Stomach (tissue), 9 donors: ENCODE measurements around the gene KDM6A. TPM values are rescaled to one million over a fixed set of nuclear protein-coding genes. Genes with fewer than 3 reads are reported as not detected.
"Not testable (repeated sequence)": the region's sequence is repeated elsewhere in the genome, so short reads cannot be mapped to it uniquely, and the experiment has no call there.

Experiments
- DNase-seq, 2 donors: peaks; one replicate each; pipeline versions ENCODE4 v3.0.0 to v3.0.0-alpha.2; 2013 to 2019
- H3K27ac ChIP-seq, 5 donors: fragments of 200-600 bp in 4 of 5; sonication (generic) in 4 of 5; one replicate each; pipeline ENCODE4 v1.5.1; 2013 to 2019; ENCODE audit warnings: mild to moderate bottlenecking in 1 of 5, moderate library complexity in 1 of 5
- H3K27me3 ChIP-seq, 3 donors: fragments of 200-600 bp; sonication (generic); one replicate each; pipeline ENCODE4 v1.5.1; 2017 to 2019; ENCODE audit warnings: mixed run types in 1 of 3
- H3K36me3 ChIP-seq, 4 donors: fragments of 200-600 bp; sonication (generic); 1 replicate in 3 of 4; 2 replicates in 1 of 4; pipeline ENCODE4 v1.5.1; 2016 to 2019
- H3K4me1 ChIP-seq, 4 donors: fragments of 200-600 bp; sonication (generic); one replicate each; pipeline ENCODE4 v1.5.1; 2016 to 2019
- H3K4me3 ChIP-seq, 4 donors: fragments of 200-600 bp; sonication (generic) in 3 of 4; one replicate each; pipeline ENCODE4 v1.5.1; 2016 to 2019; ENCODE audit warnings: mild to moderate bottlenecking in 1 of 4
- H3K9me3 ChIP-seq, 4 donors: fragments of 200-600 bp; sonication (generic); one replicate each; pipeline ENCODE4 v1.5.1; 2016 to 2019
- CTCF ChIP-seq, 7 experiments: fragments of 450-650 bp in 4 of 7; fragments of 200-600 bp in 3 of 7; sonication (generic) in 3 of 7; IDR thresholded peaks; one replicate each; pipeline ENCODE4 v1.5.1; 2016 to 2019; ENCODE audit warnings: antibody characterized with exemption in 7 of 7, control low read depth in 2 of 7, mild to moderate bottlenecking in 1 of 7
- EP300 ChIP-seq: sonication (generic); formaldehyde crosslinking; IDR thresholded peaks from one replicate; pipeline ENCODE4 v1.6.1; 2017; ENCODE audit warnings: antibody characterized with exemption
- POLR2A ChIP-seq, 4 donors: fragments of 450-650 bp; IDR thresholded peaks; one replicate each; pipeline ENCODE4 v1.6.1; 2016; ENCODE audit warnings: antibody characterized with exemption in 4 of 4, control low read depth in 2 of 4, mild to moderate bottlenecking in 1 of 4, moderate library complexity in 1 of 4
- POLR2AphosphoS5 ChIP-seq, 3 donors: sonication (generic); formaldehyde crosslinking; IDR thresholded peaks; one replicate each; pipeline ENCODE4 v1.6.1; 2016; ENCODE audit warnings: antibody characterized with exemption in 3 of 3
- whole genome bisulfite sequencing, 5 donors: extraction: QIAGEN DNeasy Blood & Tissue Kit in 3 of 5; methylation state at CpG; one replicate each; pipeline versions ENCODE4 v1.1.5 to v1.1.7; 2013 to 2018; 5-methylcytosine and 5-hydroxymethylcytosine counted together
- intact Hi-C: fragments of 100-400 bp; cut with DNase I; formaldehyde crosslinking; loops from one replicate; pipeline ENCODE4 v1.15.1; 2023; ENCODE audit warnings: low total_unique reads
- polyA plus RNA-seq, 3 donors: library from polyadenylated mRNA; stranded (reverse); fragments of 200-250 nt; gene quantifications; one replicate each; pipeline ENCODE4 v1.2.3, GENCODE V29; 2013
- total RNA-seq, 5 donors: library from RNA; depleted of rRNA; stranded (reverse); fragments of >200 nt; gene quantifications; one replicate each; pipeline versions ENCODE4 v1.1.0 to v1.2.3, GENCODE V29; 2014 to 2016
- donor health status: healthy with polysubstance abuse.
- donor health status: Bipolar disorder and iron deficiency.
- donor health status: healthy.

Gene KDM6A
- total and polyA plus RNA-seq, 8 donors = 7.0 to 105 (median 47.3) TPM

GRCh38 chrX:44997888-44998287 is 124.9 kb downstream of the KDM6A start:
- no peak for TF ChIP-seq CTCF (IDR thresholded peaks at IDR 0.05)
- no peak for TF ChIP-seq POLR2AphosphoS5 (IDR thresholded peaks at IDR 0.05)
- TF ChIP-seq EP300 = no peak
- TF ChIP-seq POLR2A (IDR thresholded peaks at IDR 0.05) = no peak
- Histone ChIP-seq H3K27me3 (no peaks in the 10 kb centered on the region), H3K9me3 (no peaks in the 10 kb centered on the region), H3K4me3 (no peak overlapping the region), H3K4me1 (peaks cover 0 to 49% (median 19%) of the 10 kb centered on the region in 4 donors), H3K27ac (no peak overlapping the region), H3K36me3 (peaks cover 0 to 8% (median 2%) of the 10 kb centered on the region in 4 donors)
- WGBS, 5 donors = 42 to 83% (median 57%) methylated on average over 1 of the region's 1 CpG
- intact Hi-C loops = no loop called here
- no peak for DNase-seq

DNA sequence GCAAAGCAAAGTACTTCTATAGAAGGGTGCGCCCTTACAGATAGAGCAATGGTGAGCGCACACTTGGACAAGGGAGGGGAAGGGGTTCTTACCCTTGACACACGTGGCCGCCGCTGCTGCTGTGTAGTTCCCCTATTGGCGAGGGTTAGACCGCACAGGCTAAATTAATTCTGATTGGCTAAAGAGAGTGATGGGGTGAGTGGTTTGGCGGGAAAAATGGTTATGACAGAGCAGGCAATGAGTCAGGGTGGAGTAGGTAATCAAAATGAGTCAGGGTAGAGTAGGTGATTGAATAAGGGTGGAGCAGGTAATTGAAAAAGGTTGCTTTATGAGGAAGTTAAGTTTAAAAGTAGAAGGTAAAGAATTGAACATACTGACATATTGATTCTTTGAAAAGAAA is 126.2 kb downstream of the KDM6A start:
- H3K27ac ChIP-seq = not testable (repeated sequence)

GRCh38 chrX:44999872-45000271 is 126.9 kb downstream of the KDM6A start:
- 89 to 97% (median 96%) methylated on average over 3 of the region's 3 CpGs for WGBS, 5 donors
- H3K4me3 ChIP-seq, intact Hi-C loops, H3K36me3 ChIP-seq, H3K9me3 ChIP-seq, DNase-seq, H3K27ac ChIP-seq, H3K27me3 ChIP-seq: not testable (repeated sequence)
- H3K4me1 ChIP-seq = peaks cover 0 to 47% (median 19%) of the 10 kb centered on the region in 4 donors

More for the DNA sequence above, 126.2 kb downstream of the KDM6A start:
- H3K36me3 ChIP-seq, DNase-seq, H3K9me3 ChIP-seq, H3K4me3 ChIP-seq, intact Hi-C loops, H3K27me3 ChIP-seq: not testable (repeated sequence)
- H3K4me1 ChIP-seq = peaks cover 0 to 47% (median 19%) of the 10 kb centered on the region in 4 donors
- WGBS, 5 donors = 88 to 100% (median 96%) methylated on average over 7 to 8 of the region's 8 CpGs

DNA sequence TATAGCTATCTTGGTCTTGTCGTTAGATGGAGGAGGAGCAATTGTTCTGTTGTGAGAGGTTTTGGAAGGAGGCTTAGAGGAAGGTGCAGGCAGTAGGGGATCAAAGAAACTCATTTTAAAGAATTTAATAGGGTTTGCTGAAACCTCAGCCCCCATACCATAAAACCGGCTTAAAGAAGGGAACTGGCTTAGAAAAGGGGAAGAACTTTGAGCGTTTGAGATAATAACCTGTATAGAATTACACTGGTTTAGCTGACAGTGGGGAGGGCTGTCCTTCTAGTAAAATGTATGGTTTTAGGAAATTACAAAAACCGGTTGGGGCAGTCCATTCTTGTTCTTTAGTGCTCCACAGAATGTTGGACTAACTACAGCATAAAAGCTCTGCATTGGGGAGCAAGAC is 128.1 kb downstream of the KDM6A start:
- peaks cover 0 to 47% (median 19%) of the 10 kb centered on the region in 4 donors for H3K4me1 ChIP-seq
- peak overlapping the region in 1 of 5 donors; percentile 32 for H3K27ac ChIP-seq
- H3K36me3 ChIP-seq = peaks cover 0 to 1% (median under 1%) of the 10 kb centered on the region in 4 donors
- TF ChIP-seq CTCF (IDR thresholded peaks at IDR 0.05) = no peak
- no peak for TF ChIP-seq EP300
- TF ChIP-seq POLR2A (IDR thresholded peaks at IDR 0.05) = no peak
- TF ChIP-seq POLR2AphosphoS5 (IDR thresholded peaks at IDR 0.05) = no peak
- intact Hi-C loops = no loop called here
- no peaks in the 10 kb centered on the region for H3K27me3 ChIP-seq
- WGBS, 5 donors = 34 to 54% (median 47%) methylated on average over 4 of the region's 4 CpGs
- DNase-seq = no peak
- H3K9me3 ChIP-seq = peaks cover 0 to 2% (median under 1%) of the 10 kb centered on the region in 4 donors
- no peak overlapping the region for H3K4me3 ChIP-seq

DNA sequence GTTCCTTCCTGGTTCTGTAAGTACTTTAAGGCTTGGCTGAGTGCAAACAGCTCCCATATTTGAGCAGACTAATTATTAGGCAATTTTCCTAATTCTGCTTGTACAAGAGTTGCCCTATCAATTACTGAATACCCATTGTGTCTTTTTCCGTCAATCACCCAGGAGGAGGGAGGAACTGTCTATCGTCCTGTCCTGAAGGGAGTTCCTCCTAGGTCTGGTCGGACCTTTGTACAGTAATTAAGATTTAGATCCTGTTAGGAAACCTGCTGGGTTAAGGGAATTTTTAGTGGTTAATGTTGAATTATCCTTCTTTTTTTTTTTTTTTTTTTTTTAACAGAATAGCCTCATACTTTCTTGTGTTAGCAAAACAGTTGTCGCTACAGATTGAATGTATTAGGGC is 130.1 kb downstream of the KDM6A start:
- DNase-seq = no peak
- peaks cover 0 to 14% (median 6%) of the 10 kb centered on the region in 4 donors for H3K9me3 ChIP-seq
- H3K4me3 ChIP-seq = no peak overlapping the region
- WGBS, 5 donors = 69 to 88% (median 72%) methylated on average over 4 of the region's 4 CpGs
- TF ChIP-seq CTCF (IDR thresholded peaks at IDR 0.05) (no peak), EP300 (no peak), POLR2AphosphoS5 (IDR thresholded peaks at IDR 0.05) (no peak), POLR2A (IDR thresholded peaks at IDR 0.05) (no peak)
- H3K27me3 ChIP-seq = no peaks in the 10 kb centered on the region
- H3K4me1 ChIP-seq = peaks cover 0 to 35% (median 7%) of the 10 kb centered on the region in 4 donors
- peaks cover 0 to 16% (median 2%) of the 10 kb centered on the region in 4 donors for H3K36me3 ChIP-seq
- intact Hi-C loops = no loop called here
- H3K27ac ChIP-seq = no peak overlapping the region
